NCI-H1092 treated with DMSO at 0.1 percent for 48 hours (cell line): ENCODE results near the gene ADAM12.

Experiments
- DNase-seq: peaks from one replicate; lab custom pipeline; 2025; lab: John Stamatoyannopoulos, UW

Gene ADAM12

GRCh38 chr10:126212738-126213137 is 175.5 kb downstream of the ADAM12 start:
- no peak for DNase-seq

GRCh38 chr10:126210051-126210651 is 178.1 kb downstream of the ADAM12 start:
- DNase-seq, result no peak

- no peak for DNase-seq
Measured at GRCh38 chr10:126209451-126209850, 178.8 kb downstream of the ADAM12 start.

- DNase-seq, result no peak
Measured at GRCh38 chr10:126208726-126209302, 179.5 kb downstream of the ADAM12 start.

GRCh38 chr10:126207851-126208250 is 180.4 kb downstream of the ADAM12 start:
- DNase-seq, result no peak

- DNase-seq, result no peak
Measured at GRCh38 chr10:126207313-126207771, 180.9 kb downstream of the ADAM12 start.

- DNase-seq, result no peak
Measured at GRCh38 chr10:126205486-126206205, 182.6 kb downstream of the ADAM12 start.

- DNase-seq, result no peak
Measured at GRCh38 chr10:126204320-126204719, 184.0 kb downstream of the ADAM12 start.

- no peak for DNase-seq
Measured at GRCh38 chr10:126203746-126204145, 184.5 kb downstream of the ADAM12 start.

GRCh38 chr10:126201603-126202002 is 186.7 kb downstream of the ADAM12 start:
- no peak for DNase-seq

GRCh38 chr10:126199221-126199998 is 188.9 kb downstream of the ADAM12 start:
- no peak for DNase-seq

GRCh38 chr10:126198681-126199080 is 189.6 kb downstream of the ADAM12 start:
- no peak for DNase-seq

GRCh38 chr10:126197036-126197543 is 191.2 kb downstream of the ADAM12 start:
- no peak for DNase-seq

- no peak for DNase-seq
Measured at GRCh38 chr10:126196281-126196680, 192.0 kb downstream of the ADAM12 start.

GRCh38 chr10:126191192-126191591 is 197.1 kb downstream of the ADAM12 start:
- DNase-seq, result no peak

- no peak for DNase-seq
Measured at GRCh38 chr10:126188679-126189200, 199.5 kb downstream of the ADAM12 start.

GRCh38 chr10:126187399-126187798 is 200.9 kb downstream of the ADAM12 start:
- DNase-seq, result no peak

GRCh38 chr10:126186766-126187165 is 201.5 kb downstream of the ADAM12 start:
- no peak for DNase-seq

- no peak for DNase-seq
Measured at GRCh38 chr10:126185676-126186447, 202.4 kb downstream of the ADAM12 start.

GRCh38 chr10:126181626-126182025 is 206.7 kb downstream of the ADAM12 start:
- DNase-seq, result no peak

GRCh38 chr10:126179637-126180036 is 208.6 kb downstream of the ADAM12 start:
- DNase-seq, result no peak
